GM10266 (cell line): ENCODE data around the gene BCHE.

ENCODE experiments used
- DNase-seq: peaks from one replicate; pipeline ENCODE4 v3.0.0; 2012; ENCODE audit errors: extremely low spot score
- TF ChIP-seq, protein P1 (sequence below): IDR thresholded peaks from 2 replicates; pipeline ENCODE4 v1.5.1; 2012; ENCODE audit warnings: mild to moderate bottlenecking, low read depth; ENCODE audit not compliant: control insufficient read depth, insufficient read depth; ENCODE audit errors: missing control alignments

The BCHE gene

DNA sequence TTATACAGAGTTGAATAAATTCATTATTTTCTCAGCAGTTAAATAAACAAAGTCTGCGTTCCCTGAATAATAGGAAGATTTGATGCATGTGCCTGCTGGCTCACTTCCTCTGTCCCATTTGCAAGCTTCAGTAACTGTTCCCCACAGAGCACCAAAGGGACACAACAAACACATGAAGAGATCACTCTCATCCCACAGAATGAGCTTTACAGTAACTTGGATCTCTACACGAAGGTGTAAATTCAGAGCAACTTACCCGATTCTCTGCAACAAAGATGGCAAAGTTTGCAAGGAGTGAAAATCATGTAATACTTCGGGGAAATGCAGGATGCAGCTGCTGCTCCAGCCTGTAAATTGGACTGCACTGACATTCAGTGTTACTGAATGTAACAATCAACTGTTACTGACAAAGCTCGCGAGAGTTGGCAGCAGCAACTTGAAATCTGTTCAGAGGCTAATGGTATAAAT, at the start of gene BCHE:
TSS of gene BCHE (minus strand) at position 366 of the 468 bp plus-strand sequence. CDS start 6,390 bp downstream, outside the sequence.
- TF ChIP-seq, protein P1, sequence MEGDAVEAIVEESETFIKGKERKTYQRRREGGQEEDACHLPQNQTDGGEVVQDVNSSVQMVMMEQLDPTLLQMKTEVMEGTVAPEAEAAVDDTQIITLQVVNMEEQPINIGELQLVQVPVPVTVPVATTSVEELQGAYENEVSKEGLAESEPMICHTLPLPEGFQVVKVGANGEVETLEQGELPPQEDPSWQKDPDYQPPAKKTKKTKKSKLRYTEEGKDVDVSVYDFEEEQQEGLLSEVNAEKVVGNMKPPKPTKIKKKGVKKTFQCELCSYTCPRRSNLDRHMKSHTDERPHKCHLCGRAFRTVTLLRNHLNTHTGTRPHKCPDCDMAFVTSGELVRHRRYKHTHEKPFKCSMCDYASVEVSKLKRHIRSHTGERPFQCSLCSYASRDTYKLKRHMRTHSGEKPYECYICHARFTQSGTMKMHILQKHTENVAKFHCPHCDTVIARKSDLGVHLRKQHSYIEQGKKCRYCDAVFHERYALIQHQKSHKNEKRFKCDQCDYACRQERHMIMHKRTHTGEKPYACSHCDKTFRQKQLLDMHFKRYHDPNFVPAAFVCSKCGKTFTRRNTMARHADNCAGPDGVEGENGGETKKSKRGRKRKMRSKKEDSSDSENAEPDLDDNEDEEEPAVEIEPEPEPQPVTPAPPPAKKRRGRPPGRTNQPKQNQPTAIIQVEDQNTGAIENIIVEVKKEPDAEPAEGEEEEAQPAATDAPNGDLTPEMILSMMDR: no peak
- no peak for DNase-seq

DNA sequence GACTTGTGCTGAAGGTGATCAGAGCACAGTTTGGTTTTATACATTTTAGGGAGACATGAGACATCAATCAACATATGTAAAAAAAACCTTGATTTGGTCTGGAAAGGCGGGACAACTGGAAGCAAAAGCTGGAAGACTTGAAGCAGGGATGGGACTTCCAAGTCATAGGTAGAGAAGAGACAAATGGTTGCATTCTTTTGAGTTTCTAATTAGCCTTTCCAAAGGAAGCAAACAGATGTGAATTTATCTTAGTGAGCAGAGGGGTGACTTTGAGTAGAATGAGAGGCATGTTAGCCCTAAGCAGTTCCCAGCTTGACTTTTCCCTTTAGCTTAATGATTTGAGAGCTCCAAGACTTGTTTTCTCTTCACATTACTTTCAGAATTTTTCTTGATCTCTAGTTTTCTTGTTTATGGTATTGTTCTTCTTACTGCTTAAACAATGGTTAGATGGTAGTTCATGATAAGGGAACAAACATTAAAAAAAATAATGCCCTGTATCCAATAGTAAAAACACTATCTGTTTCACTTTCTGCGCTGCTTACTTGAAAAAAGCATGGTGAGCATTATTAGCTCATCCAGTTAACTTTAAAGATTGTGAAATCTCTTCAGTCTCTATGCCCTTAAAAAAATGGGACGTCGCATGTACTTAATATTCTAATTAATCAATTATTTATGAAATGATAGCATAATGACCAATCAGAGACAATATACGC, 48.5 kb upstream of the BCHE start:
- DNase-seq: no peak
- TF ChIP-seq, protein P1: no peak

DNA sequence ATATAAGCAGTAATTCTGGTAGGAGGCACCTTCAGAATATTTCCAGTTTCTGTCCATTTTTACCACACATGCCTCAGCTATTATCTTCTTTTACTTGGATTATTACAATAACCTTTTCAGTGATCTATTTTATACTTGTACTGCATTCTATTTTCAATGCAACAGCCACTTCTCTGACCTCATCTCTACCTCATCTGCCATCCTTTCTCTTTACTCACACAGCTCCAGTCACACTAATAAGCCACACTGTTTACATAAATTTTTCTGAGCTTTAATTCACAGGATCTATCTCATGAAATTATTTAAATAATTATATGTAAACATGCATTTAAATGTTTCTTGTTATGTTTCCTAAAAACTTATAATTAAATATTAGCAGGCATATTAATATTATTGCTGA, 47.3 kb upstream of the BCHE start:
- TF ChIP-seq, protein P1: no peak
- no peak for DNase-seq

DNA sequence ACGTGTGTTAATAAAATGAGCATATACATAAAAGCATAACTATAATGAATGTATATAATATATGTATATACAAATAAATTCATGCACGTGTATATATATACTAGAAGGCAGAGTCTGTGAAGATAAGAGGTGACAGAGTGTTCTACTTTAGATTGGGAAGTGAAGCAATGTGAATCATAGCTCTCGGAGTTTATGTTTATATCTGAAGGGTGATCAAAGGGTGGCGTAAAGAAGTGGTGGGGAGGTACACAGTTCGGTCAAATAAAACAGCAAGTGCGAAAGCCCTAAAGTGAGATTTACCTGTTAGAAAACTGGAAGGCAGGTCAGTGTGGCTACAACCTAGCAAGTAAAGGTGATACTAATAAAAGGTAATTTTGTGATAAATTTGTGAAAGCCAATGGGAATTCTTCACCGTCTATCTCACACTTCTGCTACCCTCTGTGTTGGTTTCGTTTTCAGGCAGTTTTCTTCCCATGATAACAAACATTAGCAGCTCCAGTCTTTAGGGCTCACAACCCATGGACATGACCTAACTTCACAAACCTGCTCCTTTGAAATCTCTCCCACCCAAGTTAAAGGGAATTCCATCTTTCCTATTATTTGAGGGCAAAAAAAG, 46.7 kb upstream of the BCHE start:
- TF ChIP-seq, protein P1: no peak
- DNase-seq: no peak

DNA sequence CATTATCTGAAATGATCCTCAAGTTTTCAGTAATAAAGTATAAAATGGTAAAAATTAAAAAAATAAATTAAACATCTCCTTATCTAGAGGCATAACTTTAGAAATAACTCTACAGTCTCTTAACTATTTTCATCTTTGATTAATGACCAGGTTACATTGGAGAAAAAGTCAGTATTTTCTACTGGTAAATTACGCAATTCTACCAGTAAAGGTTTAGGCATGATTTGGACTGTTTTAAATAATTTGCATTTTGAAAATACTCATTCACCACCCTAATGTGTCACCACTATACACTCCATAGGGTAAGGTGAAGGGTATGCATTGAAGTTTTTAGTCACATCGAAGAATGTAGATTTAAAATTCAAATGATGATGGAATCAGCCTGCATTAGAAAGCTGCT, 45.9 kb upstream of the BCHE start:
- TF ChIP-seq, protein P1: no peak

DNA sequence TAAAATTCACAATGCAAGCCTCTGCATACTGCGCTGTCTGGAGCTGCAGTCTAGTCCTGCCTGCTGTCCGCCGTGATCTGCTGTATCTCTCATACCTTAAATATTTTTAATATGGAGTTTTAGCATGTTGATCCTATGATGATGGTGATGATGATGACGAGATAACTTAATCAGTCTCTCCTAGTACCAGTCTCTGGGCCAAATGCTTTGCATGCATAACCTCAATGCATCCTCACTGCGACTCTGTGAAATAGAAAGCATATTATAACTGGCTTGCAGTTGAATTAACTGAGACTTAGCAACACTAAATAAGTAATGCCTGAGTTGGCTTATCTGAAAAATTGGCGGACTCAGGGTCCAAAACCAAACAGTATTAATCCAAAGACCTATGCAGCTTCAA, 38.4 kb upstream of the BCHE start:
- TF ChIP-seq, protein P1: no peak

More for the DNA sequence above, 45.9 kb upstream of the BCHE start:
- no peak for DNase-seq

More for the DNA sequence above, 38.4 kb upstream of the BCHE start:
- DNase-seq: no peak
